Fibroblast of mammary gland (primary cell): Measurements from ENCODE around the gene R3HDM1.

Source experiments
- DNase-seq: peaks from one replicate; pipeline ENCODE4 v3.0.0-alpha.2; 2010; ENCODE audit warnings: low read depth
- H3K4me3 ChIP-seq: 2 replicates; pipeline ENCODE4 v1.5.1; 2011; ENCODE audit warnings: low read depth, mild to moderate bottlenecking, low read length, moderate library complexity; ENCODE audit not compliant: control insufficient read depth
- CTCF ChIP-seq: conservative IDR thresholded peaks from 2 replicates; pipeline ENCODE4 v1.5.1; 2011; ENCODE audit warnings: low read depth, low read length, inconsistent platforms; ENCODE audit not compliant: control insufficient read depth, insufficient read depth

The R3HDM1 gene

GRCh38 chr2:135768863-135769262 lies 237.6 kb downstream of the R3HDM1 start:
- no peak overlapping the region for H3K4me3 ChIP-seq
- TF ChIP-seq CTCF, result no peak
- DNase-seq, result no peak

DNA sequence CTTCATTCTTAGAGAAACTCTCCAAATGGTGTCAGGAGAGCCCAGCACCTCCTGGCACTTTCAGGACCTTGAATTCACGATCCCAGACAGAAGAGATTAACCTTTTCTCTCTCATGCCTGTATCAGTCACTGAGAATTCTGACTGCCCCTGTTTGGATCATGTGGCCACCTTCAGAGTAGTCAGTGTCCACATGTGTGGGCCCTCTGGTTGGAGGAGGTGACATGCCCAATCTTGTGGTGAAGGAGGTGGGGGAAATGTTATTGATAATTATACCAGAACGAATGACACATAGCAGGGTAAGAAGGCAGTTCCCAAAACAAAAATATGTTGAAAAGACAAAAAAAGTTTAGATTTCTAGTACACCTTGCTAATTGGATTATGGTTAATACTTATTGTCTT lies 242.0 kb downstream of the R3HDM1 start:
- H3K4me3 ChIP-seq, result no peak overlapping the region
- DNase-seq, result no peak
- TF ChIP-seq CTCF, result no peak

DNA sequence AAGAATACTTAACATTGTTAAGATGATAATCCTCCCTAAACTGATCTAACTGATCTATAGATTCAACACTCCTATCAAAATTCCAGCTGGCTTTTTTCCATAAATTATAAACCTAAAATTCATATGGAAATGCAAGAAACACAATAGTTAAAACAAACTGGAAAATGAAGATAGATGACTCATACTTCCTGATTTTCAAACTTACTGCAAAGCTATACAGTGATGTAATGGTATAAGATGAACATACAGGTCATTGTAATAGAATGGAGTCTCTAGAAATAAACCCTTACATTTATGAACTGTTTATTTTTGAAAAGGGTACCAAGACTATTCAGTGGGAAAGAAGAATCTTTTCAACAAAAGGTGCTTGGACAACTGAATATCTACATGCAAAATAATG lies 242.6 kb downstream of the R3HDM1 start:
- no peak for TF ChIP-seq CTCF
- peak; percentile 25 for DNase-seq
- no peak overlapping the region for H3K4me3 ChIP-seq
